K562 (cell line): ENCODE data around the gene DDAH1. TPM values are rescaled to one million over a fixed set of nuclear protein-coding genes. Genes with fewer than 3 reads are reported as not detected.

Experiments
- CBFB ChIP-seq: sonication (generic); formaldehyde crosslinking; IDR thresholded peaks from 2 replicates; pipeline ENCODE4 v1.4.0; 2020; ENCODE audit warnings: mild to moderate bottlenecking, missing genetic modification reagents
- HDGF ChIP-seq: fragments of 450-650 bp; IDR thresholded peaks from 2 replicates; pipeline ENCODE4 v1.6.1; 2016
- MBD1 ChIP-seq: fragments of 250-450 bp; sonication (Bioruptor Pico); IDR thresholded peaks from 2 replicates; pipeline ENCODE4 v1.8.0; 2022; ENCODE audit warnings: inconsistent platforms
- MBD2 ChIP-seq: sonication (generic); IDR thresholded peaks from 2 replicates; pipeline ENCODE4 v1.6.1; 2016; ENCODE audit warnings: low read depth, borderline replicate concordance
- RNF219 ChIP-seq: fragments of 250-450 bp; sonication (Bioruptor Pico); IDR thresholded peaks from 2 replicates; pipeline ENCODE4 v1.5.0; 2022; ENCODE audit warnings: mild to moderate bottlenecking
- ZBTB40 ChIP-seq, 2 experiments: fragments of 450-650 bp in 1 of 2; sonication (generic) in 1 of 2; formaldehyde crosslinking in 1 of 2; IDR thresholded peaks; 2 replicates each; pipeline versions ENCODE4 v1.7.1 to v1.9.0; 2016 to 2022; ENCODE audit warnings: inconsistent platforms in 1 of 2, mild to moderate bottlenecking in 1 of 2, missing genetic modification reagents in 1 of 2
- ZBTB9 ChIP-seq: fragments of 450-650 bp; formaldehyde crosslinking; IDR thresholded peaks from 2 replicates; pipeline ENCODE4 v1.4.0; 2020; ENCODE audit warnings: mild to moderate bottlenecking, moderate library complexity
- ZKSCAN3 ChIP-seq: fragments of 250-450 bp; sonication (Bioruptor Pico); IDR thresholded peaks from 2 replicates; pipeline ENCODE4 v1.4.0; 2020
- ZNF134 ChIP-seq: fragments of 250-450 bp; sonication (Bioruptor Pico); conservative IDR thresholded peaks from 2 replicates; pipeline ENCODE4 v1.4.0; 2020
- ZNF507 ChIP-seq: conservative IDR thresholded peaks from 2 replicates; pipeline ENCODE4 v1.6.1; 2017; ENCODE audit warnings: missing genetic modification characterization, missing compliant biosample characterization
- polyA plus RNA-seq, 8 experiments: library from polyadenylated mRNA; depleted of rRNA in 4 of 8; stranded (reverse) in 5 of 8; unstranded in 3 of 8; fragments of >200 nt; fragmentation: Nextera tagmentation in 2 of 8; fragmentation: Illumina TruSeq in 1 of 8; extraction: Ambion mirVana in 2 of 8; extraction: Trizol in 1 of 8; gene quantifications; 2 replicates each; pipeline versions ENCODE4 v1.2.1 to v1.2.3, GENCODE V29; 2011 to 2014; ENCODE audit warnings: inconsistent platforms in 1 of 8, missing spikeins in 1 of 8
- total RNA-seq, 7 experiments: library from RNA; depleted of rRNA in 6 of 7; stranded (reverse); fragments of >200 nt in 6 of 7; fragmentation: Illumina TruSeq in 2 of 7; extraction: Trizol in 2 of 7; gene quantifications; 2 replicates each; pipeline versions ENCODE4 v1.2.1 to v1.2.3, GENCODE V29; 2011 to 2021; ENCODE audit warnings: low replicate concordance in 1 of 7

Gene DDAH1
- total and polyA plus RNA-seq, 9 of the 15 experiments (the other 6 are each of a cell fraction or from before 2014, with no cell fraction given) = 0.04 to 0.24 (median 0.10) TPM

GRCh38 chr1:85276215-85276977 lies 188.6 kb downstream of the DDAH1 start, which contains the start of gene BCL10 (continued):
- TF ChIP-seq RNF219 (CRISPR knock-in tag) (no peak), ZNF134 (CRISPR knock-in tag) (no peak), MBD1 (no peak), HDGF (no peak), CBFB (CRISPR knock-in tag) (0 out of 2 replicates have a peak, but pooled peaks have one; percentile 35), ZBTB40 (IDR thresholded peaks at IDR 0.05) (0 out of 2 replicates have a peak, but pooled peaks have one; percentile 57), ZBTB40 (CRISPR knock-in tag; IDR thresholded peaks at IDR 0.05) (no peak), ZKSCAN3 (CRISPR knock-in tag) (no peak), MBD2 (peak; percentile 73), ZBTB9 (no peak), ZNF507 (tag) (no peak)
